K562 (cell line): ENCODE results near the gene DGCR6L. TPM values are rescaled to one million over a fixed set of nuclear protein-coding genes. Genes with fewer than 3 reads are reported as not detected.
A peak's percentile ranks its signal among the peaks of the same experiment; 100 is the strongest.

Experiments used
- BCLAF1 ChIP-seq, 2 experiments: fragments of 450-650 bp in 1 of 2; IDR thresholded peaks; 2 replicates each; pipeline ENCODE4 v1.6.1; 2011 to 2017; ENCODE audit warnings: low read depth in 2 of 2, antibody characterized with exemption in 1 of 2, borderline replicate concordance in 1 of 2, low read length in 1 of 2, mild to moderate bottlenecking in 1 of 2, mixed read lengths in 1 of 2; ENCODE audit not compliant: control insufficient read depth in 1 of 2
- CHD1 ChIP-seq: fragments of 200-600 bp; sonication (generic); IDR thresholded peaks from one replicate; pipeline ENCODE4 v1.6.1; 2012; ENCODE audit warnings: mild to moderate bottlenecking, moderate library complexity, low read length, inconsistent platforms
- GTF2A2 ChIP-seq: IDR thresholded peaks from 2 replicates; pipeline ENCODE4 v1.6.1; 2016; ENCODE audit warnings: mild to moderate bottlenecking, missing genetic modification characterization, missing compliant biosample characterization
- GTF2F1 ChIP-seq: IDR thresholded peaks from 2 replicates; pipeline ENCODE4 v1.6.1; 2011; ENCODE audit warnings: low read depth, low read length, improper control_type of control experiment
- HNRNPK ChIP-seq: fragments of 200-400 bp; formaldehyde crosslinking; IDR thresholded peaks from one replicate; pipeline ENCODE4 v1.6.1; 2018; ENCODE audit warnings: mild to moderate bottlenecking, low read depth, low read length; ENCODE audit not compliant: poor library complexity, severe bottlenecking
- KDM5B ChIP-seq: fragments of 200-600 bp; sonication (generic); IDR thresholded peaks from 2 replicates; pipeline ENCODE4 v1.6.1; 2012; ENCODE audit warnings: low read depth, mild to moderate bottlenecking, moderate library complexity, low read length, control low read depth, inconsistent platforms; ENCODE audit not compliant: insufficient replicate concordance
- NFYB ChIP-seq: IDR thresholded peaks from 2 replicates; pipeline ENCODE4 v1.6.1; 2011; ENCODE audit warnings: mild to moderate bottlenecking, moderate library complexity; ENCODE audit not compliant: insufficient read length; ENCODE audit errors: extremely low read depth
- PBX2 ChIP-seq, 2 experiments: IDR thresholded peaks in 1 of 2; conservative IDR thresholded peaks in 1 of 2; 2 replicates each; pipeline ENCODE4 v1.6.1; 2016; ENCODE audit warnings: low read depth in 2 of 2, mild to moderate bottlenecking in 1 of 2, missing compliant biosample characterization in 1 of 2, missing genetic modification characterization in 1 of 2, moderate library complexity in 1 of 2
- ZNF134 ChIP-seq: fragments of 250-450 bp; sonication (Bioruptor Pico); conservative IDR thresholded peaks from 2 replicates; pipeline ENCODE4 v1.4.0; 2020
- ZNF318 ChIP-seq, 2 experiments: fragments of 450-650 bp; IDR thresholded peaks; 2 replicates each; pipeline ENCODE4 v1.6.1; 2016; ENCODE audit warnings: mild to moderate bottlenecking in 2 of 2, borderline replicate concordance in 1 of 2, low read depth in 1 of 2, moderate library complexity in 1 of 2
- polyA plus RNA-seq, 8 experiments: library from polyadenylated mRNA; depleted of rRNA in 4 of 8; stranded (reverse) in 5 of 8; unstranded in 3 of 8; fragments of >200 nt; fragmentation: Nextera tagmentation in 2 of 8; fragmentation: Illumina TruSeq in 1 of 8; extraction: Ambion mirVana in 2 of 8; extraction: Trizol in 1 of 8; gene quantifications; 2 replicates each; pipeline versions ENCODE4 v1.2.1 to v1.2.3, GENCODE V29; 2011 to 2014; ENCODE audit warnings: inconsistent platforms in 1 of 8, missing spikeins in 1 of 8
- total RNA-seq, 7 experiments: library from RNA; depleted of rRNA in 6 of 7; stranded (reverse); fragments of >200 nt in 6 of 7; fragmentation: Illumina TruSeq in 2 of 7; extraction: Trizol in 2 of 7; gene quantifications; 2 replicates each; pipeline versions ENCODE4 v1.2.1 to v1.2.3, GENCODE V29; 2011 to 2021; ENCODE audit warnings: low replicate concordance in 1 of 7

DGCR6L gene
- total and polyA plus RNA-seq, 9 of the 15 experiments (the other 6 are each of a cell fraction or from before 2014, with no cell fraction given), result 3.6 to 151 (median 51.0) TPM

GRCh38 chr22:20319745-20320658, at the start of gene DGCR6L (continued):
- peak; percentile 63 for TF ChIP-seq HNRNPK
- TF ChIP-seq ZNF318 (IDR thresholded peaks at IDR 0.05; ENCODE audit: borderline replicate concordance in 1 of 2, low read depth in 1 of 2), result no peak
- TF ChIP-seq CHD1, result no peak
- TF ChIP-seq KDM5B, result peak; percentile 99
- peak; percentile 89 for TF ChIP-seq ZNF134 (CRISPR knock-in tag)
- 0 out of 2 replicates have a peak, but pooled peaks have one; percentile 13 for TF ChIP-seq GTF2F1
- no peak for TF ChIP-seq BCLAF1 (IDR thresholded peaks at IDR 0.05; ENCODE audit: borderline replicate concordance in 1 of 2, control insufficient read depth in 1 of 2, low read depth in 2 of 2, low read length in 1 of 2)
- no peak; the same call in 1 of the 2 replicates for TF ChIP-seq PBX2 (CRISPR knock-in tag; IDR thresholded peaks at IDR 0.05; ENCODE audit: low read depth)
- TF ChIP-seq PBX2 (tag; conservative IDR thresholded peaks at IDR 0.05; ENCODE audit: low read depth), result no peak
- TF ChIP-seq GTF2A2 (tag), result no peak; the same call in 1 of the 2 replicates
- no peak for TF ChIP-seq NFYB
